Left lung (tissue), 10 donors: ENCODE data around the gene RASIP1. TPM values are rescaled to one million over a fixed set of nuclear protein-coding genes. Genes with fewer than 3 reads are reported as not detected.
A peak's percentile ranks its signal among the peaks of the same experiment; 100 is the strongest.

Experiments used
- ATAC-seq: fragments of 200-7000 bp; cut with Tn5 transposase; one replicate; pipeline ENCODE4 v1.9.1; 2020; ENCODE audit warnings: moderate library complexity
- DNase-seq, 4 donors: peaks; one replicate each; pipeline ENCODE4 v3.0.0-alpha.2; 2013 to 2020
- H3K27ac ChIP-seq, 2 donors: fragments of 200-600 bp; sonication (generic) in 1 of 2; one replicate each; pipeline versions ENCODE4 v1.5.0 to v1.8.0; 2020 to 2021
- H3K27me3 ChIP-seq, 2 donors: fragments of 200-600 bp; sonication (generic) in 1 of 2; one replicate each; pipeline versions ENCODE4 v1.5.0 to v1.8.0; 2020 to 2021
- H3K36me3 ChIP-seq, 2 donors: fragments of 200-600 bp; sonication (generic) in 1 of 2; one replicate each; pipeline versions ENCODE4 v1.5.0 to v1.8.0; 2020 to 2021
- H3K4me1 ChIP-seq, 2 donors: fragments of 200-600 bp; one replicate each; pipeline ENCODE4 v1.8.0; 2021
- H3K4me3 ChIP-seq, 2 donors: fragments of 200-600 bp; sonication (generic) in 1 of 2; one replicate each; pipeline versions ENCODE4 v1.5.0 to v1.8.0; 2020 to 2021; ENCODE audit warnings: mild to moderate bottlenecking in 1 of 2
- H3K9me3 ChIP-seq, 2 donors: fragments of 200-600 bp; sonication (generic) in 1 of 2; one replicate each; pipeline versions ENCODE4 v1.5.0 to v1.8.0; 2020 to 2021
- intact Hi-C, 2 donors: fragments of 100-400 bp; cut with DNase I; formaldehyde crosslinking; loops; one replicate each; pipeline versions ENCODE4 v1.11.2 to v1.14.2; 2022
- polyA plus RNA-seq, 6 donors: library from polyadenylated mRNA; unstranded; fragments of 120-200 nt; gene quantifications; one replicate each; pipeline ENCODE4 v1.2.1, GENCODE V29; 2013; ENCODE audit not compliant: insufficient read length in 6 of 6
- total RNA-seq, 2 donors: library from RNA; stranded (reverse); fragmentation: NEBNext Ultra II Directional; extraction: Animal tissue kit (Norgen Biotek cat#: 25700); gene quantifications; one replicate each; pipeline ENCODE4 v1.2.1, GENCODE V29; 2021
- TF ChIP-seq, protein P1 (sequence below), 2 donors: fragments of 200-600 bp; sonication (generic) in 1 of 2; IDR thresholded peaks; one replicate each; pipeline versions ENCODE4 v1.5.0 to v1.8.0; 2021; ENCODE audit warnings: antibody characterized with exemption in 2 of 2
- donor health status: DM: no; HTN: yes; CAD: no.
- donor health status: DM: no; HTN: no; CAD: no.

Gene RASIP1
- total and polyA plus RNA-seq, 8 donors, result 15.0 to 29.9 (median 23.8) TPM

DNA sequence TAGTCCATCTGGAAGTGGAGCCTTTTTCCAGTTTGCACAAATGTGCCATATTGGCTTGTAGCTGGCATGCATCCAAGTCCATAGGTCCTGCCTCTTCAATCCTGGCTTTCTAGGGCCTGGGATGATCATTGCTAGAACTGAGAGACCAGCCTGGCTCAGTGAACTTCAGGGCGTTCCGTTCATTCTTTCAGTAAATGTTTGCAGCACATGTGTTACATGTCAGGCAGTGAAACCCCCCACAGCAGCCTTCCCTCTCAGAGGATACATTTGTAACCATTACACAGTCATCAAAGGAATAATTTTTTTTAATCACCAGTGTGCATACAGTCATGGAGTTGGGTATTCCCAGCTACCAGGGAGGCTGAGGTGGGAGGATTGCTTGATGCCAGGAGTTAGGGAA is 35.0 kb downstream of the RASIP1 start:
- ATAC-seq (no peak), DNase-seq (no peak)
- TF ChIP-seq, protein P1, sequence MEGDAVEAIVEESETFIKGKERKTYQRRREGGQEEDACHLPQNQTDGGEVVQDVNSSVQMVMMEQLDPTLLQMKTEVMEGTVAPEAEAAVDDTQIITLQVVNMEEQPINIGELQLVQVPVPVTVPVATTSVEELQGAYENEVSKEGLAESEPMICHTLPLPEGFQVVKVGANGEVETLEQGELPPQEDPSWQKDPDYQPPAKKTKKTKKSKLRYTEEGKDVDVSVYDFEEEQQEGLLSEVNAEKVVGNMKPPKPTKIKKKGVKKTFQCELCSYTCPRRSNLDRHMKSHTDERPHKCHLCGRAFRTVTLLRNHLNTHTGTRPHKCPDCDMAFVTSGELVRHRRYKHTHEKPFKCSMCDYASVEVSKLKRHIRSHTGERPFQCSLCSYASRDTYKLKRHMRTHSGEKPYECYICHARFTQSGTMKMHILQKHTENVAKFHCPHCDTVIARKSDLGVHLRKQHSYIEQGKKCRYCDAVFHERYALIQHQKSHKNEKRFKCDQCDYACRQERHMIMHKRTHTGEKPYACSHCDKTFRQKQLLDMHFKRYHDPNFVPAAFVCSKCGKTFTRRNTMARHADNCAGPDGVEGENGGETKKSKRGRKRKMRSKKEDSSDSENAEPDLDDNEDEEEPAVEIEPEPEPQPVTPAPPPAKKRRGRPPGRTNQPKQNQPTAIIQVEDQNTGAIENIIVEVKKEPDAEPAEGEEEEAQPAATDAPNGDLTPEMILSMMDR (IDR thresholded peaks at IDR 0.05), result no peak
- Histone ChIP-seq H3K4me3 (no peak overlapping the region), H3K27ac (no peak overlapping the region), H3K9me3 (no peaks in the 10 kb centered on the region), H3K27me3 (no peaks in the 10 kb centered on the region), H3K36me3 (no peaks in the 10 kb centered on the region), H3K4me1 (no peaks in the 10 kb centered on the region)
- intact Hi-C loops, result no loop called here

DNA sequence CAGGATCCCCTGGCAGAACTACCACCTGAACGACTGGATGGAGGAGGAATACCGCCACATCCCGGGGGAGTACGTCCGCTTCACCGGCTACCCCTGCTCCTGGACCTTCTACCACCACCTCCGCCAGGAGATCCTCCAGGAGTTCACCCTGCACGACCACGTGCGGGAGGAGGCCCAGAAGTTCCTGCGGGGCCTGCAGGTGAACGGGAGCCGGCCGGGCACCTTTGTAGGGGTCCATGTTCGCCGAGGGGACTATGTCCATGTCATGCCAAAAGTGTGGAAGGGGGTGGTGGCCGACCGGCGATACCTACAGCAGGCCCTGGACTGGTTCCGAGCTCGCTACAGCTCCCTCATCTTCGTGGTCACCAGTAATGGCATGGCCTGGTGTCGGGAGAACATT is 37.1 kb downstream of the RASIP1 start:
- H3K4me3 ChIP-seq, result no peak overlapping the region
- no peak overlapping the region for H3K27ac ChIP-seq
- DNase-seq (peak in 1 of 4 donors; percentile 51), ATAC-seq (no peak)
- no peaks in the 10 kb centered on the region for H3K9me3 ChIP-seq
- H3K36me3 ChIP-seq, result no peaks in the 10 kb centered on the region
- H3K27me3 ChIP-seq, result no peaks in the 10 kb centered on the region
- intact Hi-C loops, result no loop called here
- TF ChIP-seq, protein P1 (IDR thresholded peaks at IDR 0.05), result no peak
- H3K4me1 ChIP-seq, result peaks cover 0 to 3% of the 10 kb centered on the region in 2 donors

DNA sequence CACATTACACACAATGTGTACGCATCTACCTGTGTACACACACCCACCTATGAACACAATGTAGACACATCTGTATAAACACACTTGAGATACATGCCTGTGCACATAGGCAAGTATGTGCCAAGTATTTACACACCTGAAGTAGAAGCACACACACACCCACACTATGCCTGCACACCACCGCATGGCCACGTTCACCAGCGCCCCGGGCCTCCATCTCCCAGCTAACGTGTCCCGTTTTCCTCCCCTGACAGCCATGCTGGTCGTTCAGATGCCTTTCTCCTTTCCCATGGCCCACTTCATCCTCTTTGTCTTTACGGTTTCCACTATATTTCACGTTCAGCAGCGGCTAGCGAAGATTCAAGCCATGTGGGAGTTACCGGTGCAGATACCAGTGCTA is 37.7 kb downstream of the RASIP1 start:
- H3K4me3 ChIP-seq, result no peak overlapping the region
- no peaks in the 10 kb centered on the region for H3K9me3 ChIP-seq
- TF ChIP-seq, protein P1 (IDR thresholded peaks at IDR 0.05), result no peak
- no peak overlapping the region for H3K27ac ChIP-seq
- ATAC-seq, result no peak
- H3K27me3 ChIP-seq, result peaks cover 0 to 2% of the 10 kb centered on the region in 2 donors
- peaks cover 0 to 5% of the 10 kb centered on the region in 2 donors for H3K4me1 ChIP-seq
- peak in 1 of 4 donors; percentile 23 for DNase-seq
- H3K36me3 ChIP-seq, result no peaks in the 10 kb centered on the region
- intact Hi-C loops, result no loop called here

DNA sequence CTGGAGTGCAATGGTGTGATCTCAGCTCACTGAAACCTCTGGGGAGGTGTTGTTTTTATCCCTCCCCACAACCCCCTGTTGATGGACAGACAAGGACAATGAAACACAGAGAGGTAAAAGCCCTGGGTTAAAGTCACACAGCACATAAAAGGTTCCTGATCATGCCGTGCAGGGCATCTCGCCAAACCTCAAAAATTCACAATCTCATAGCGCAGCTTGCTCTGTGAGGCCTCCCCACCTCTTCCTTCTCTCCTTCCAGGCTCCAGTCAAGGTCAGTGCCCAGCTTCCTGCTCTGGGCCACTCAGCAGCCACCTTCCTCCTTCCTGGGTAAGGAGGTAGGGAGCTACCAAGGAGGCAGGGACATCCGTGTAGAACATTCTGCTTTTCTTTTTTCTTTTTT is 42.4 kb downstream of the RASIP1 start:
- Histone ChIP-seq H3K4me3 (no peak overlapping the region), H3K4me1 (peaks cover 0 to 15% of the 10 kb centered on the region in 2 donors), H3K9me3 (no peaks in the 10 kb centered on the region), H3K36me3 (no peaks in the 10 kb centered on the region), H3K27ac (no peak overlapping the region), H3K27me3 (peaks cover 0 to 27% of the 10 kb centered on the region in 2 donors)
- intact Hi-C loops, result no loop called here
- ATAC-seq (peak; percentile 72), DNase-seq (no peak)
- TF ChIP-seq, protein P1 (IDR thresholded peaks at IDR 0.05), result no peak

DNA sequence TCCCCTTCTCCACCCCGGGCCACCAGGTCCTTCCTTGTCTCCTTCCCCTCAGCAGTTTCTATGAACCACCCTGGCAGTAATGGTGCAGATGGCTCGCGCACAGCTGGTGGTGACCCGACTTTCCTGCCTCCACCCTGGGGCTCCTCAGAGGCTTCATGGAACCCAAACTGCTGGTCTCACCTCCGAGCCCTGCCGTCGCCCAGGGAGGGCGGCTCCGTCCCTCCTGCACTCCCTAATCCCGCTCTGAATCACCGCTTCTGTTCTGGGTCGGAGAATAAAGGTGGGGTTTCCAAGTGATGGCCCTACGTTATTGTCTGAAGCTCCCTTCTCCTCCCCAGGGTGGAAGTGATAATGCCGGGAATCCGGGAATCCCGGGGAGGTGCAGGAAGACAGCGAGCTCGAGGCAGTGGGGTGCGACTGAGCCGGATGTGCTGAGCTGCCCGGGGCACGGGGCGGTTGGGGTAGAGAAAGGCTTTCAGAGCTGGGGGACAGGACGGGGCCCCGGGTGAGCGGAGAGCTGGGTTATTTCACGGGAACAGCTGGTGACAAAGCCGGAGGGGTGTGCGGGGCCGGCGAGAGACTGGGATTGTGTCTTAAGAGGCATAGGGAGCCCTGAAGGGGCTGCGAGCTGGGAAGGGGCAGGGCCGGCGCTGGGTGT is 43.9 kb downstream of the RASIP1 start:
- Histone ChIP-seq H3K27ac (peak overlapping the region in 1 of 2 donors; percentile 64), H3K4me1 (peaks cover 0 to 15% of the 10 kb centered on the region in 2 donors), H3K4me3 (peak overlapping the region in 1 of 2 donors; percentile 14), H3K36me3 (no peaks in the 10 kb centered on the region), H3K27me3 (peaks cover 0 to 27% of the 10 kb centered on the region in 2 donors), H3K9me3 (no peaks in the 10 kb centered on the region)
- intact Hi-C loops, result no loop called here
- DNase-seq, result no peak
- TF ChIP-seq, protein P1 (IDR thresholded peaks at IDR 0.05), result no peak
- ATAC-seq, result peak; percentile 61
